H1 (cell line): ENCODE measurements around the gene PSMB5. TPM values are rescaled to one million over a fixed set of nuclear protein-coding genes. Genes with fewer than 3 reads are reported as not detected.
A peak's percentile ranks its signal among the peaks of the same experiment; 100 is the strongest.

Experiments used
- CTCF ChIA-PET: fragments of 300-600 bp; sonication (Branson Sonifier 250); formaldehyde crosslinking; loops from one replicate; lab custom pipeline; 2021; ENCODE audit not compliant: partially characterized antibody; lab: Charles Lee
- POLR2A ChIA-PET: fragments of 300-600 bp; sonication (Branson Sonifier 250); formaldehyde crosslinking; loops from one replicate; lab custom pipeline; 2021; ENCODE audit warnings: inconsistent platforms; ENCODE audit not compliant: partially characterized antibody; lab: Charles Lee
- DNase-seq, 2 experiments: peaks; one replicate each; pipeline versions ENCODE4 v3.0.0 to v3.0.0-alpha.2; 2010 to 2022; ENCODE audit warnings: low spot score in 2 of 2, low read depth in 1 of 2, mixed read lengths in 1 of 2
- FAIRE-seq: peaks from 2 replicates; lab custom pipeline; 2011; peaks lifted over from hg19 to GRCh38; lab: Jason Lieb, UNC
- H2AFZ ChIP-seq: 2 replicates; pipeline ENCODE4 v1.8.1; 2012; ENCODE audit warnings: low read length, inconsistent platforms
- H2AK5ac ChIP-seq: 2 replicates; pipeline ENCODE4 v1.6.1; 2013; ENCODE audit warnings: low read depth, low read length
- H2BK120ac ChIP-seq: replicated peaks from 2 replicates; pipeline ENCODE3; 2013; ENCODE audit warnings: low read depth, low read length, inconsistent platforms
- H2BK12ac ChIP-seq: 2 replicates; pipeline ENCODE4 v1.6.1; 2013; ENCODE audit warnings: low read depth, low read length
- H2BK15ac ChIP-seq: 2 replicates; pipeline ENCODE4 v1.6.1; 2013; ENCODE audit warnings: low read length
- H2BK20ac ChIP-seq: 2 replicates; pipeline ENCODE4 v1.6.1; 2013; ENCODE audit warnings: low read length
- H2BK5ac ChIP-seq: 2 replicates; pipeline ENCODE4 v1.6.1; 2013; ENCODE audit warnings: low read depth, low read length
- H3K14ac ChIP-seq: 2 replicates; pipeline ENCODE4 v1.6.1; 2013; ENCODE audit warnings: inconsistent platforms; ENCODE audit not compliant: insufficient read length
- H3K18ac ChIP-seq: 2 replicates; pipeline ENCODE4 v1.6.1; 2013; ENCODE audit warnings: low read length; ENCODE audit errors: extremely low read depth
- H3K23ac ChIP-seq: 2 replicates; pipeline ENCODE4 v1.6.1; 2013; ENCODE audit warnings: inconsistent platforms; ENCODE audit not compliant: insufficient read length
- H3K23me2 ChIP-seq: 2 replicates; pipeline ENCODE4 v1.6.1; 2013; ENCODE audit warnings: low read depth, low read length
- H3K27ac ChIP-seq: 2 replicates; pipeline ENCODE4 v1.6.1; 2011; ENCODE audit warnings: low read depth, low read length, inconsistent platforms
- H3K27me3 ChIP-seq, 4 experiments: replicated peaks in 1 of 4; 1 replicate in 1 of 4; 2 replicates in 3 of 4; pipeline versions ENCODE4 v1.6.1 to v1.8.1; 2011 to 2013; ENCODE audit warnings: low read length in 3 of 4, mild to moderate bottlenecking in 3 of 4, inconsistent platforms in 2 of 4, mixed read lengths in 2 of 4, moderate library complexity in 1 of 4; ENCODE audit not compliant: control insufficient read depth in 3 of 4, insufficient read depth in 3 of 4; ENCODE audit errors: extremely low read depth in 1 of 4
- H3K36me3 ChIP-seq, 4 experiments: 2 replicates each; pipeline versions ENCODE4 v1.6.1 to v1.8.1; 2011 to 2013; ENCODE audit warnings: mild to moderate bottlenecking in 4 of 4, low read length in 3 of 4, moderate library complexity in 2 of 4, control low read depth in 1 of 4, inconsistent platforms in 1 of 4; ENCODE audit not compliant: insufficient read depth in 4 of 4, control insufficient read depth in 2 of 4
- H3K4ac ChIP-seq: replicated peaks from 2 replicates; pipeline ENCODE3; 2013; ENCODE audit warnings: low read length, low read depth, mixed read lengths, inconsistent platforms; ENCODE audit not compliant: insufficient read length
- H3K4me1 ChIP-seq, 4 experiments: replicated peaks in 1 of 4; 1 replicate in 1 of 4; 2 replicates in 3 of 4; pipeline versions ENCODE4 v1.6.1 to v1.8.1; 2011 to 2013; ENCODE audit warnings: low read length in 3 of 4, inconsistent platforms in 2 of 4, mixed read lengths in 1 of 4; ENCODE audit not compliant: insufficient read depth in 4 of 4, control insufficient read depth in 3 of 4
- H3K4me2 ChIP-seq, 2 experiments: 2 replicates each; pipeline versions ENCODE4 v1.6.1 to v1.8.1; 2011 to 2013; ENCODE audit warnings: low read depth in 2 of 2, low read length in 2 of 2, control low read depth in 1 of 2, inconsistent platforms in 1 of 2, mild to moderate bottlenecking in 1 of 2; ENCODE audit not compliant: insufficient read depth in 1 of 2
- H3K4me3 ChIP-seq, 4 experiments: fragments of 200-600, 300-600 bp in 1 of 4; sonication (generic), shearing (Covaris generic), sonication (Bioruptor Twin) in 1 of 4; 2 replicates each; pipeline versions ENCODE4 v1.5.1 to v1.8.1; 2011 to 2016; ENCODE audit warnings: low read length in 4 of 4, low read depth in 3 of 4, control low read depth in 2 of 4, inconsistent platforms in 2 of 4, mild to moderate bottlenecking in 2 of 4, mixed read lengths in 1 of 4, moderate library complexity in 1 of 4; ENCODE audit not compliant: insufficient read depth in 2 of 4; ENCODE audit errors: extremely low read depth in 1 of 4
- H3K56ac ChIP-seq: replicated peaks from 2 replicates; pipeline ENCODE3; 2013; ENCODE audit warnings: low read depth, mild to moderate bottlenecking, mixed read lengths, low read length, inconsistent platforms; ENCODE audit not compliant: insufficient read length
- H3K79me1 ChIP-seq: 2 replicates; pipeline ENCODE4 v1.6.1; 2013; ENCODE audit warnings: low read depth, low read length, control low read depth
- H3K79me2 ChIP-seq, 2 experiments: 2 replicates each; pipeline versions ENCODE4 v1.6.1 to v1.8.1; 2012 to 2013; ENCODE audit warnings: low read length in 2 of 2, mild to moderate bottlenecking in 2 of 2, inconsistent platforms in 1 of 2; ENCODE audit not compliant: insufficient read depth in 2 of 2, control insufficient read depth in 1 of 2
- H3K9ac ChIP-seq, 4 experiments: replicated peaks in 1 of 4; 1 replicate in 1 of 4; 2 replicates in 3 of 4; pipeline versions ENCODE4 v1.6.1 to v1.8.1; 2011 to 2013; ENCODE audit warnings: low read depth in 3 of 4, low read length in 3 of 4, control low read depth in 2 of 4, mild to moderate bottlenecking in 2 of 4, moderate library complexity in 2 of 4, inconsistent platforms in 1 of 4; ENCODE audit errors: extremely low read depth in 1 of 4
- H3K9me3 ChIP-seq, 2 experiments: 2 replicates each; pipeline versions ENCODE4 v1.6.1 to v1.8.1; 2012 to 2013; ENCODE audit warnings: mild to moderate bottlenecking in 2 of 2, moderate library complexity in 2 of 2, control low read depth in 1 of 2, inconsistent platforms in 1 of 2, low read depth in 1 of 2, low read length in 1 of 2, mixed read lengths in 1 of 2; ENCODE audit not compliant: insufficient read depth in 2 of 2
- H4K20me1 ChIP-seq, 2 experiments: replicated peaks in 1 of 2; 2 replicates each; pipeline versions ENCODE3 to v1.8.1; 2011 to 2013; ENCODE audit warnings: inconsistent platforms in 2 of 2, low read length in 2 of 2, mild to moderate bottlenecking in 1 of 2; ENCODE audit not compliant: insufficient read depth in 2 of 2, control insufficient read depth in 1 of 2
- H4K5ac ChIP-seq: 2 replicates; pipeline ENCODE4 v1.6.1; 2013; ENCODE audit warnings: low read length, low read depth, mixed read lengths, inconsistent platforms; ENCODE audit not compliant: insufficient read length
- H4K8ac ChIP-seq: 2 replicates; pipeline ENCODE4 v1.8.0; 2013; ENCODE audit warnings: mild to moderate bottlenecking, moderate library complexity, low read length, inconsistent platforms; ENCODE audit not compliant: insufficient read depth; ENCODE audit errors: extremely low read depth
- H4K91ac ChIP-seq: replicated peaks from 2 replicates; pipeline ENCODE3; 2013; ENCODE audit warnings: low read length, mixed read lengths, inconsistent platforms; ENCODE audit not compliant: insufficient read length
- ASH2L ChIP-seq: fragments of 200-600, 300-600 bp; sonication (generic); IDR thresholded peaks from one replicate; pipeline ENCODE4 v1.7.1; 2017; ENCODE audit warnings: low read length
- CEBPB ChIP-seq: IDR thresholded peaks from 2 replicates; pipeline ENCODE4 v1.6.1; 2012; ENCODE audit warnings: low read depth, low read length
- EZH2 ChIP-seq: fragments of 200-600 bp; sonication (generic); IDR thresholded peaks from 2 replicates; pipeline ENCODE4 v1.7.1; 2012; ENCODE audit warnings: low read depth, mild to moderate bottlenecking, moderate library complexity, low read length, inconsistent platforms; ENCODE audit not compliant: severe bottlenecking
- GABPA ChIP-seq: IDR thresholded peaks from 2 replicates; pipeline ENCODE4 v1.6.1; 2011; ENCODE audit warnings: mild to moderate bottlenecking, low read length, moderate library complexity, borderline replicate concordance; ENCODE audit not compliant: insufficient read depth
- JUN ChIP-seq: IDR thresholded peaks from 2 replicates; pipeline ENCODE4 v1.6.1; 2011; ENCODE audit warnings: low read depth, mild to moderate bottlenecking, improper control_type of control experiment, low read length
- MAFK ChIP-seq: IDR thresholded peaks from 2 replicates; pipeline ENCODE4 v1.6.1; 2012; ENCODE audit warnings: low read depth, mild to moderate bottlenecking, improper control_type of control experiment, low read length
- RBBP5 ChIP-seq: IDR thresholded peaks from 2 replicates; pipeline ENCODE4 v1.7.1; 2012; ENCODE audit warnings: low read depth, mild to moderate bottlenecking, inconsistent platforms, low read length, moderate library complexity, borderline replicate concordance
- SIN3A ChIP-seq, 2 experiments: IDR thresholded peaks in 1 of 2; conservative IDR thresholded peaks in 1 of 2; 2 replicates each; pipeline ENCODE4 v1.6.1; 2011 to 2012; ENCODE audit warnings: low read length in 2 of 2, improper control_type of control experiment in 1 of 2, low read depth in 1 of 2, mild to moderate bottlenecking in 1 of 2
- SUZ12 ChIP-seq: fragments of 200-600 bp; sonication (generic); IDR thresholded peaks from 2 replicates; pipeline ENCODE4 v1.6.1; 2012; ENCODE audit warnings: mild to moderate bottlenecking, inconsistent platforms, low read length, moderate library complexity, mixed read lengths
- WGBS, 2 experiments: shearing (Covaris generic) in 1 of 2; methylation state at CpG; one replicate each; pipeline versions ENCODE4 v1.1.6 to v1.1.7; 2013 to 2015; ENCODE audit warnings: low lambda C conversion rate in 2 of 2, mixed read lengths in 2 of 2, inconsistent platforms in 1 of 2, low coverage in 1 of 2, missing lambda C conversion rate in 1 of 2; ENCODE audit not compliant: insufficient replicate concordance in 2 of 2, insufficient coverage in 1 of 2, insufficient read length in 1 of 2; ENCODE audit errors: extremely low coverage in 1 of 2, missing lambda C conversion rate in 1 of 2; 5-methylcytosine and 5-hydroxymethylcytosine counted together
- polyA plus RNA-seq, 7 experiments: library from polyadenylated mRNA; depleted of rRNA in 3 of 7; stranded (reverse) in 5 of 7; unstranded in 2 of 7; fragments of >200 nt in 5 of 7; fragments of 200-250 nt in 2 of 7; gene quantifications; 1 replicate in 5 of 7; 2 replicates in 1 of 7; 4 replicates in 1 of 7; pipeline versions ENCODE4 v1.2.1 to v1.2.3, GENCODE V29; 2011 to 2013; ENCODE audit warnings: missing spikeins in 2 of 7, mixed read lengths in 2 of 7
- total RNA-seq: library from RNA; stranded (reverse); fragmentation: NEBNext Ultra II Directional; extraction: Animal tissue kit (Norgen Biotek cat#: 25700); gene quantifications from 2 replicates; pipeline ENCODE4 v1.2.1, GENCODE V29; 2021
- TF ChIP-seq, protein P1 (sequence below): IDR thresholded peaks from 2 replicates; pipeline ENCODE4 v1.6.1; 2012; ENCODE audit warnings: inconsistent platforms

PSMB5 gene
- total and polyA plus RNA-seq, 2 of the 8 experiments (the other 6 are each of a cell fraction or from before 2014, with no cell fraction given): 254 to 510 TPM

- Histone ChIP-seq H3K4me2 (peak overlapping the region; percentile 89 to 91), H2BK5ac (peak overlapping the region; percentile 15; the same call in 1 of the 2 replicates), H3K4ac (no peak overlapping the region), H2AFZ (no peak overlapping the region; the same call in 1 of the 2 replicates), H2BK12ac (peak overlapping the region; percentile 27; the same call in 1 of the 2 replicates), H3K23me2 (peaks cover 12% of the 10 kb centered on the region), H3K4me1 (peaks cover 0 to 15% (median 4%) of the 10 kb centered on the region in 4 experiments; a peak in 4 of 7 replicates), H2BK15ac (no peak overlapping the region), H3K23ac (no peak overlapping the region), H3K56ac (no peak overlapping the region), H3K79me1 (no peaks in the 10 kb centered on the region; the same call in 1 of the 2 replicates), H3K79me2 (no peaks in the 10 kb centered on the region), H4K8ac (no peak overlapping the region), H4K20me1 (peaks cover 4 to 8% of the 10 kb centered on the region in 2 experiments), H3K27ac (no peak overlapping the region), H2BK120ac (no peak overlapping the region), H2AK5ac (no peak overlapping the region), H4K5ac (no peak overlapping the region), H3K9ac (no peak overlapping the region), H3K18ac (peak overlapping the region; percentile 48; the same call in 1 of the 2 replicates), H3K27me3 (no peaks in the 10 kb centered on the region; a peak in 1 of 7 replicates), H4K91ac (no peak overlapping the region), H2BK20ac (no peak overlapping the region), H3K9me3 (no peaks in the 10 kb centered on the region), H3K36me3 (peaks cover 8 to 25% (median 19%) of the 10 kb centered on the region in 4 experiments; a peak in 7 of 8 replicates), H3K4me3 (peak overlapping the region; percentile 34 to 82 (median 65)), H3K14ac (no peak overlapping the region)
- ChIA-PET POLR2A (interaction anchor here (0.9 to 6.2 kb wide), 14 partner anchors 10 to 233 kb away, joined by 3 to 65 read pairs (median 8); partner anchors contain the start of genes ACIN1, AJUBA, C14orf119 and PSMB5), CTCF (interaction anchor here (0.5 to 29.2 kb wide), 31 partner anchors 9 to 1131 kb away, joined by 3 to 785 read pairs (median 5); partner anchors contain the start of genes AJUBA and PSMB11)
- FAIRE-seq (peak; percentile 88), DNase-seq (peak in 1 of 2 experiments; percentile 84)
- 13% methylated on average over 11 of the region's 17 CpGs; no CpG with 5 or more reads in 1 of the 2 experiments for WGBS, 2 experiments
- TF ChIP-seq GABPA: no peak
- no peak for TF ChIP-seq ASH2L
- TF ChIP-seq CEBPB: no peak
- TF ChIP-seq, protein P1, sequence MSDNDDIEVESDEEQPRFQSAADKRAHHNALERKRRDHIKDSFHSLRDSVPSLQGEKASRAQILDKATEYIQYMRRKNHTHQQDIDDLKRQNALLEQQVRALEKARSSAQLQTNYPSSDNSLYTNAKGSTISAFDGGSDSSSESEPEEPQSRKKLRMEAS: peak; percentile 52; the same call in 1 of the 2 replicates
- no peak for TF ChIP-seq MAFK
- TF ChIP-seq JUN: no peak
- TF ChIP-seq SUZ12: no peak
- peak in 1 of 2 experiments; percentile 89; a peak in 2 of 4 replicates for TF ChIP-seq SIN3A (conservative IDR thresholded peaks at IDR 0.05 in 1 of 2, IDR thresholded peaks at IDR 0.05 in 1 of 2; ENCODE audit: low read depth in 1 of 2, low read length in 2 of 2)
- TF ChIP-seq RBBP5: no peak
- no peak for TF ChIP-seq EZH2
These were observed 21.6 kb upstream of the PSMB5 start for GRCh38 chr14:23056145-23056955.
